Fibroblast of skin of back (primary cell): ENCODE measurements around the gene CYP4F3. TPM values are rescaled to one million over a fixed set of nuclear protein-coding genes. Genes with fewer than 3 reads are reported as not detected.
"Not testable (repeated sequence)": the region's sequence is repeated elsewhere in the genome, so short reads cannot be mapped to it uniquely, and the experiment has no call there.

Source experiments
- DNase-seq: peaks from one replicate; pipeline ENCODE4 v3.0.0-alpha.2; 2013
- polyA plus RNA-seq, 2 experiments: library from polyadenylated mRNA; unstranded; fragments of 120-200 nt; gene quantifications; one replicate each; pipeline ENCODE4 v1.2.1, GENCODE V29; 2013; ENCODE audit not compliant: insufficient read length in 2 of 2

CYP4F3 gene
- 0.16 TPM for polyA plus RNA-seq (2013, experiment 1 of 2; ENCODE audit: insufficient read length)
- 0.04 TPM for polyA plus RNA-seq (2013, experiment 2 of 2; ENCODE audit: insufficient read length)

GRCh38 chr19:15640294-15640903 is at the start of gene CYP4F3:
TSS of gene CYP4F3 (plus strand) at chr19:15640897. CDS start at chr19:15641416, 519 bp downstream.
- no peak for DNase-seq

GRCh38 chr19:15591796-15592195 is 48.9 kb upstream of the CYP4F3 start:
- no peak for DNase-seq

- not testable (repeated sequence) for DNase-seq
Measured at GRCh38 chr19:15592506-15592905, 48.2 kb upstream of the CYP4F3 start.

GRCh38 chr19:15593766-15594165 is 46.9 kb upstream of the CYP4F3 start:
- not testable (repeated sequence) for DNase-seq

GRCh38 chr19:15595069-15595468 is 45.6 kb upstream of the CYP4F3 start:
- DNase-seq: no peak

GRCh38 chr19:15607978-15608925 is 32.4 kb upstream of the CYP4F3 start:
- DNase-seq: not testable (repeated sequence)

- DNase-seq: no peak
Measured at GRCh38 chr19:15609261-15609660, 31.4 kb upstream of the CYP4F3 start.

GRCh38 chr19:15612342-15612741 is 28.4 kb upstream of the CYP4F3 start:
- DNase-seq: no peak

- no peak for DNase-seq
Measured at GRCh38 chr19:15613338-15613737, 27.4 kb upstream of the CYP4F3 start.

GRCh38 chr19:15614507-15615379 is 26.0 kb upstream of the CYP4F3 start, which contains the start of gene CYP4F8:
TSS of gene CYP4F8 (plus strand) at chr19:15615218. CDS start at chr19:15615617, 399 bp downstream.
- no peak for DNase-seq

GRCh38 chr19:15615526-15615925 is 25.2 kb upstream of the CYP4F3 start:
- no peak for DNase-seq

- no peak for DNase-seq
Measured at GRCh38 chr19:15616183-15616582, 24.5 kb upstream of the CYP4F3 start.

- no peak for DNase-seq
Measured at GRCh38 chr19:15616627-15617270, 23.9 kb upstream of the CYP4F3 start.

- no peak for DNase-seq
Measured at GRCh38 chr19:15618321-15618720, 22.4 kb upstream of the CYP4F3 start.

GRCh38 chr19:15621801-15622200 is 18.9 kb upstream of the CYP4F3 start:
- DNase-seq: no peak

GRCh38 chr19:15622991-15623390 is 17.7 kb upstream of the CYP4F3 start:
- DNase-seq: no peak

GRCh38 chr19:15623711-15624318 is 16.9 kb upstream of the CYP4F3 start:
- DNase-seq: no peak

GRCh38 chr19:15628236-15629002 is 12.3 kb upstream of the CYP4F3 start:
- no peak for DNase-seq

GRCh38 chr19:15629003-15629880 is 11.5 kb upstream of the CYP4F3 start:
- DNase-seq: peak; percentile 36

GRCh38 chr19:15631817-15632216 is 8.9 kb upstream of the CYP4F3 start:
- peak; percentile 7 for DNase-seq
